Measurements from ENCODE around the gene PIN1. TPM values are rescaled to one million over a fixed set of nuclear protein-coding genes. Genes with fewer than 3 reads are reported as not detected.
"Not testable (repeated sequence)": the region's sequence is repeated elsewhere in the genome, so short reads cannot be mapped to it uniquely, and the experiment has no call there.

PIN1 gene
- total and polyA plus RNA-seq, 4 donors = 124 to 227 (median 167) TPM

DNA sequence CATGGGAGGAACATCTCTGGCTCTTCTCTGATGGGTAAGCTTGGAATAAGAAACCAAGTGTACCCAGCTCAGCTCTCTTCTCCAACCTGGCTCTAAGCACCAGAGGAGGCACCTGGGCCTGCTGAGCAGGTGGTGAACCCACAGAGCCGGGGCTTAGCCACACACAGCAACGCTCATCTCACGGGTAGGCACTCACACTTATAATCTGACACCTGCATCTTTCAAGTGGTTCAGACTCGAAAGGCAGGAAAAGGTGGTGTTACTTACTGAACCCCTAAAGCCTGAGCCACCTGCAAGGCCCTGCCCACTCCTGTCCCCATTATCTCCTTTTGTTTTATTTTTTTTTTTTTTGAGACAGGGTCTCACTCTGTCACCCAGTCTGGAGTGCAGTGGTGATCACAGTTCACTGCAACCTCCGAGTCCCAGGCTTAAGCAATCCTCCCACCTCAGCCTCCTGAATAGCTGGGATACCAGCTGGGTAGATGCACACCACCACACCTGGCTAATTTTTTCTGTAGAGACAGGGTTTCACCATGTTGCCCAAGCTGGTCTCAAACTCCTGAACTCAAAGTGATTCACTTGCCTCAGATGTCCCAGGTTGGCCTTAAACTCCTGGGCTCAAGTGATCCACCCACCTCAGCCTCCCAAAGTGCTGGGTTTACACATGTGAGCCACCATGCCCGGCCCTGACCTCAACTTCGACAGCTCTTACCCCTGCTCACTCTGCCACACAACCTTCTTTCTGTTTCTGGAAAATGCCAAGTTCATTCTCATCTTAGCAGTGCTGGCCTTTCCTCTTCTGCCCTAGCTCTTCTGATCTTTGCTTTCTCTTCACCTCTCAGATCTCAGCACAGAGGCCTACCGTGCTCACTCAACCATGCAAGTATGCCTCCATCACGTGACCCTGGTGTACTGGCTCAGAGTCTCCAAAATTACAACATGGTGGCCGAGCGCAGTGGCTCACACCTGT, 26.0 kb upstream of the PIN1 start:
- no peak for DNase-seq (ENCODE audit: low read depth in 4 of 6, low spot score in 6 of 6)
- WGBS (ENCODE audit: insufficient coverage) = 97% methylated on average over 9 of the region's 11 CpGs
- H3K27ac ChIP-seq (ENCODE audit: low read depth, low read length) = no peak overlapping the region
- no peaks in the 10 kb centered on the region for H3K9me3 ChIP-seq (ENCODE audit: control insufficient read depth, insufficient read depth, low read length)
- H3K4me1 ChIP-seq (ENCODE audit: control insufficient read depth, insufficient read depth, low read length) = no peaks in the 10 kb centered on the region
- peaks cover 70% of the 10 kb centered on the region for H3K36me3 ChIP-seq (ENCODE audit: control insufficient read depth, insufficient read depth, low read length)
- H3K27me3 ChIP-seq (ENCODE audit: control insufficient read depth, insufficient read depth, low read length) = no peaks in the 10 kb centered on the region
- no peak overlapping the region for H3K4me3 ChIP-seq (ENCODE audit: low read depth, low read length)

GRCh38 chr19:9811139-9811538, 24.0 kb upstream of the PIN1 start:
- WGBS (ENCODE audit: insufficient coverage) = 97% methylated on average over 21 of the region's 21 CpGs
- Histone ChIP-seq H3K27me3 (ENCODE audit: control insufficient read depth, insufficient read depth, low read length) (no peaks in the 10 kb centered on the region), H3K36me3 (ENCODE audit: control insufficient read depth, insufficient read depth, low read length) (peaks cover 60% of the 10 kb centered on the region)

DNA sequence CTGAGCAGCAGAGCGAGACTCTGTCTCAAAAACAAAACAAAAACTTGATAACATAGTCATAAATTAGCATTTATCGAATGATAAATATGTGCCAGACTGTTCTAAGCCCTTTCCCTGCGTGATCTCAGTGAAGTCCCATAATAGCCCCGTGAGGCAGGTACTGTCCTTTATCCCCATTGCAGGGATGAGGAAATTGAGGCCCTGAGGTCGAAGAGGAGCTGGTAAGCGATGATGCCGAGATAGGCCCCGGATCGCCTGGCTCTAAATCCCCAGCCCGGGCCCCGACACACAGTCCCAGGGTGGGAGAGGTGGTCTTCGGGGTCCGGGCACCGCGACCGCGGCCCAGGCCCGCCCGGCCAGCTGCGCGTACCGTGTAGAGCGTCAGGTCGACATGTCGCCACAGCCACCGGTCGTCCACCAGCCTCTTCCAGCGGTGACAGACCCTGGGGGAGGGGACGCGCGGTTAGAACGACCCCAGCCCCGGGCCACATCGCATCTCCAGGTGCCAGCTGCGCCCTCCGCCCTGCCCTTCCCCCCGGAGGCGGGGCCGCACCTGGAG, 16.9 kb upstream of the PIN1 start:
- peak overlapping the region; percentile 99 for H3K27ac ChIP-seq (ENCODE audit: low read depth, low read length)
- no peak for DNase-seq (ENCODE audit: low read depth in 4 of 6, low spot score in 6 of 6)
- no peaks in the 10 kb centered on the region for H3K9me3 ChIP-seq (ENCODE audit: control insufficient read depth, insufficient read depth, low read length)
- under 1% methylated on average over 35 of the region's 39 CpGs for WGBS (ENCODE audit: insufficient coverage)
- H3K36me3 ChIP-seq (ENCODE audit: control insufficient read depth, insufficient read depth, low read length) = peaks cover 3% of the 10 kb centered on the region
- peaks cover 15% of the 10 kb centered on the region for H3K4me1 ChIP-seq (ENCODE audit: control insufficient read depth, insufficient read depth, low read length)
- H3K27me3 ChIP-seq (ENCODE audit: control insufficient read depth, insufficient read depth, low read length) = no peaks in the 10 kb centered on the region
- peak overlapping the region; percentile 80 for H3K4me3 ChIP-seq (ENCODE audit: low read depth, low read length)

More at GRCh38 chr19:9811139-9811538, 24.0 kb upstream of the PIN1 start:
- no peak overlapping the region for H3K4me3 ChIP-seq (ENCODE audit: low read depth, low read length)
- no peaks in the 10 kb centered on the region for H3K9me3 ChIP-seq (ENCODE audit: control insufficient read depth, insufficient read depth, low read length)
- H3K27ac ChIP-seq (ENCODE audit: low read depth, low read length) = no peak overlapping the region
- H3K4me1 ChIP-seq (ENCODE audit: control insufficient read depth, insufficient read depth, low read length) = no peaks in the 10 kb centered on the region
- DNase-seq (ENCODE audit: low read depth in 4 of 6, low spot score in 6 of 6) = no peak

DNA sequence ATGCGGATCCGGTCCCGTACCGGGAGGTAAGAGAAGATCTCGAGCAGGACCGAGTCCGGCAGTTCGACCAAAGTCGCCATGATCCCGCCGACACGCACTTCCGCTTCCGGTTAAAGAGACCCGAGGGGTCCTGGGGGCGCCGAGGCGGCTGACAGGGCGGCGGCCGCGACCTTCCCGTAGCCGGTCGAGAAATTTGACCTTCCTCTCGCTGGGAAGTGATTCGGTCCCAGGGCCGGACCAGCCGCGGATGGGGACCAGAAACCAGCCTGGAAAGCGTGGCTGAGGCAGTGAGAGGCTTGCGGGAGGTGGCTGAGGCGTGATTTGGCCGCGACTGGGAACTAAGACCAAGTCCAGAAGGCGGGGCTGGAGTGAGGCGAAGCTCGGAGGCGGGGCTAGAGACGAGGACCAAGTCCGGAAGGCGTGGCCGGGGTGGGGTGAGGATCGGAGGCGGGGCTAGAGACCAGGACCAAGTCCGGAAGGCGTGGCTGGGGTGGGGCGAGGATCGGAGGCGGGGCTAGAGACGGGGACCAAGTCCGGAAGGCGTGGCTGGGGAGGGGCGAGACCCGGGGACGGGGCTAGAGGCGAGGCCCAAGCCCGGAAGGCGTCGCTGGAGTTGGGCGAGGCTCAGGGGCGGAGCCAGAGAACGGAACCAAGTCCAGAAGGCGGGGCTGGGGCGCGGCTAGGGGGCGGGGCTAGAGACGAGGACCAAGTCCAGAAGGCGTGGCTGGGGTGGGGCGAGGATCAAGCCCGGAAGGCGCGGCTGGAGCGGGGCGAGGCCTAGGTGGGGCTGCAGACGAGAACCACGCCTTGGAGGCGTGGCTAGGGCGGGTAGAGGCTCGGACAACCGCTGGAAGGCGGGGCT, 16.2 kb upstream of the PIN1 start, which contains the start of gene FBXL12:
Gene FBXL12, minus strand, starts transcription at position 346 of the 862 bp plus-strand sequence. Its CDS starts 266 bp downstream, at position 80.
- under 1% methylated on average over 82 of the region's 82 CpGs for WGBS (ENCODE audit: insufficient coverage)
- DNase-seq (ENCODE audit: low read depth in 4 of 6, low spot score in 6 of 6) = peak; percentile 98 to 100 (median 100)
- H3K27me3 ChIP-seq (ENCODE audit: control insufficient read depth, insufficient read depth, low read length) = no peaks in the 10 kb centered on the region

GRCh38 chr19:9819596-9819909, 15.6 kb upstream of the PIN1 start:
- Histone ChIP-seq H3K4me1 (ENCODE audit: control insufficient read depth, insufficient read depth, low read length) (peaks cover 15% of the 10 kb centered on the region), H3K9me3 (ENCODE audit: control insufficient read depth, insufficient read depth, low read length) (no peaks in the 10 kb centered on the region), H3K36me3 (ENCODE audit: control insufficient read depth, insufficient read depth, low read length) (peaks cover 3% of the 10 kb centered on the region), H3K27me3 (ENCODE audit: control insufficient read depth, insufficient read depth, low read length) (no peaks in the 10 kb centered on the region), H3K4me3 (ENCODE audit: low read depth, low read length) (peak overlapping the region; percentile 80), H3K27ac (ENCODE audit: low read depth, low read length) (peak overlapping the region; percentile 99)
- WGBS (ENCODE audit: insufficient coverage) = 0% methylated on average over 15 of the region's 21 CpGs
- DNase-seq (ENCODE audit: low read depth in 4 of 6, low spot score in 6 of 6) = peak in 1 of 6 donors; percentile 47

More for the DNA sequence above, 16.2 kb upstream of the PIN1 start, which contains the start of gene FBXL12:
- Histone ChIP-seq H3K4me3 (ENCODE audit: low read depth, low read length) (peak within 1 kb of the TSS; percentile 80), H3K9me3 (ENCODE audit: control insufficient read depth, insufficient read depth, low read length) (no peaks in the 10 kb centered on the region), H3K4me1 (ENCODE audit: control insufficient read depth, insufficient read depth, low read length) (peaks cover 15% of the 10 kb centered on the region), H3K27ac (ENCODE audit: low read depth, low read length) (peak within 1 kb of the TSS; percentile 99), H3K36me3 (ENCODE audit: control insufficient read depth, insufficient read depth, low read length) (peaks cover under 1% of the 10 kb centered on the region)

DNA sequence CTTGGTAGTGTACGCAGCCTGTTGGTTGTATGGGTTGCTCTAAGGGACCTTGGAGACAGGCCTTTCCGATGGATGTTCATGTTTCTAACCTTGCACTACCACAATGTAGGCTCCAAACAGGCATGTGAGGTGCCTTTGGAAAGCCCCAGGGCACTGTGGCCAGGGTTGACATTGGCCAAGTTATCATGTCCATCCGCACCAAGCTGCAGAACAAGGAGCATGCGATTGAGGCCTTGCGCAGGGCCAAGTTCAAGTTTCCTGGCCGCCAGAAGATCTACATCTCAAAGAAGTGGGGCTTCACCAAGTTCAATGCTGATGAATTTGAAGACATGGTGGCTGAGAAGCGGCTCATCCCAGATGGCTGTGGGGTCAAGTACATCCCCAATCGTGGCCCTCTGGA, 15.1 kb upstream of the PIN1 start:
- DNase-seq (ENCODE audit: low read depth in 4 of 6, low spot score in 6 of 6) = not testable (repeated sequence)
- 83% methylated on average over 1 of the region's 8 CpGs for WGBS (ENCODE audit: insufficient coverage)

GRCh38 chr19:9823816-9824215, 11.3 kb upstream of the PIN1 start:
- Histone ChIP-seq H3K27ac (ENCODE audit: low read depth, low read length) (no peak overlapping the region), H3K36me3 (ENCODE audit: control insufficient read depth, insufficient read depth, low read length) (peaks cover 3% of the 10 kb centered on the region), H3K4me1 (ENCODE audit: control insufficient read depth, insufficient read depth, low read length) (peaks cover 30% of the 10 kb centered on the region), H3K27me3 (ENCODE audit: control insufficient read depth, insufficient read depth, low read length) (no peaks in the 10 kb centered on the region), H3K4me3 (ENCODE audit: low read depth, low read length) (no peak overlapping the region), H3K9me3 (ENCODE audit: control insufficient read depth, insufficient read depth, low read length) (no peaks in the 10 kb centered on the region)
- DNase-seq (ENCODE audit: low read depth in 4 of 6, low spot score in 6 of 6) = no peak
- WGBS (ENCODE audit: insufficient coverage) = 86% methylated on average over 3 of the region's 5 CpGs

More for the DNA sequence above, 15.1 kb upstream of the PIN1 start:
- H3K9me3 ChIP-seq (ENCODE audit: control insufficient read depth, insufficient read depth, low read length); H3K36me3 ChIP-seq (ENCODE audit: control insufficient read depth, insufficient read depth, low read length); H3K27me3 ChIP-seq (ENCODE audit: control insufficient read depth, insufficient read depth, low read length): not testable (repeated sequence)
- Histone ChIP-seq H3K4me3 (ENCODE audit: low read depth, low read length) (peak overlapping the region; percentile 80), H3K27ac (ENCODE audit: low read depth, low read length) (peak overlapping the region; percentile 99), H3K4me1 (ENCODE audit: control insufficient read depth, insufficient read depth, low read length) (peaks cover 15% of the 10 kb centered on the region)

DNA sequence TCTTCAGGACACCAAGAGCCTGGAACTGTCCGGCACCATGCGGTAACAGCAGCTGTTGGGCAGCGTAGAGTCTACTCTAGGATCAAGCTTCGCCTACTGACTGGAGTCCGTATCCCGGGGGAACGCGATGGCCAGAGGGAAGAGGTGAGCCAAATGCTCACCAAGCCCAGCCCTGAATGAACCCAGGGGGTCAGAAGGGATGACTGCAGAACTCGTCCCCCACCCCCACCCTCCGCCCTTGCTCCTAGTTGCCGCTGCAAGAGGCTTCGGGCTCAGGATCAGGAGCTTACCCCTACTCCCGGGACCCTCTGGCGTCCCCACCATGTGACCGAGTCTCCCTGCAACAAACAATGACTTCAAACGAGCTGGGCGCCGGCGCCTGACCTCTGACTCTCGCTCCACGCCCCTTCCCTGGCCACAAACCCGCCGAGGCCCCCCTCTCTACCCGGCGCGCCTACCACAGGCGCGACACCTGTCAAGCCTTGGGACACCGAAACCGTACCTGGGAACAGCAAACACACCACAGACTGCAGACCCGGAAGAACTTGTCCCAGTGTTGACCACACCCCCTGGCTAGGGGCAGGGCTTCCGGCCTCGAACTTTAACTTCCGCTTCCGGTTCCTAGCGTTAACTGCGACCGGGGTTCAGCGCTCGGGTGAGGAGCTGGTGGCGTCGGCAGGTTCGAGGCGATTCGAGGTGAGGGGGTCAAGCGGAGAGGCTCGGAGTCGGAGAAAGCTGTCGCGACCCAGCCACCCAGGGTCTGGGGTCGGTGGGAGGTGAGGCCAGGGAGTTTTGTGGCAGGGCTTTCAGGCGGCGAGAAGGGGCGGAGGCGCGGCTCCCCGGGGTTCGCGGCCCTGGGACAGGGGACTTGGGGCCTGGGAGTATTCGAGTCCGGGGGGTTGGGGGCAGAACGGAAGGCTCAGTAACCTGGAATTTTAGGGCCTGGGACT, 7.6 kb upstream of the PIN1 start, which contains the start of gene UBL5:
Gene UBL5, plus strand, starts transcription at position 630 of the 950 bp plus-strand sequence. CDS start 420 bp downstream, outside the sequence.
- under 1% methylated on average over 59 of the region's 62 CpGs for WGBS (ENCODE audit: insufficient coverage)
- Histone ChIP-seq H3K4me1 (ENCODE audit: control insufficient read depth, insufficient read depth, low read length) (peaks cover 21% of the 10 kb centered on the region), H3K9me3 (ENCODE audit: control insufficient read depth, insufficient read depth, low read length) (no peaks in the 10 kb centered on the region), H3K36me3 (ENCODE audit: control insufficient read depth, insufficient read depth, low read length) (peaks cover 11% of the 10 kb centered on the region), H3K27me3 (ENCODE audit: control insufficient read depth, insufficient read depth, low read length) (no peaks in the 10 kb centered on the region), H3K27ac (ENCODE audit: low read depth, low read length) (peak within 1 kb of the TSS; percentile 57), H3K4me3 (ENCODE audit: low read depth, low read length) (peak within 1 kb of the TSS; percentile 99)
- peak in 5 of 6 donors; percentile 78 to 98 (median 85) for DNase-seq (ENCODE audit: low read depth in 4 of 6, low spot score in 6 of 6)

Data from spinal cord (tissue), 10 donors.